NT2/D1 (cell line): ENCODE results near the gene SMG6.

Source experiments
- DNase-seq: peaks from one replicate; pipeline ENCODE4 v3.0.0-alpha.2; 2011; ENCODE audit warnings: low read depth, low spot score
- H3K27me3 ChIP-seq: 2 replicates; pipeline ENCODE4 v1.6.0; 2011; ENCODE audit warnings: mild to moderate bottlenecking; ENCODE audit not compliant: insufficient read length, insufficient read depth
- H3K36me3 ChIP-seq: 2 replicates; pipeline ENCODE4 v1.6.1; 2011; ENCODE audit warnings: mild to moderate bottlenecking, low read length, mixed read lengths; ENCODE audit not compliant: insufficient read depth, insufficient read length
- H3K4me1 ChIP-seq: 2 replicates; pipeline ENCODE4 v1.5.1; 2011; ENCODE audit not compliant: insufficient read depth, insufficient read length
- H3K4me3 ChIP-seq: 2 replicates; pipeline ENCODE4 v1.5.1; 2011; ENCODE audit warnings: low read depth; ENCODE audit not compliant: insufficient read length
- H3K9ac ChIP-seq: 2 replicates; pipeline ENCODE4 v1.6.0; 2011; ENCODE audit warnings: low read depth; ENCODE audit not compliant: insufficient read length
- H3K9me3 ChIP-seq: 2 replicates; pipeline ENCODE4 v1.5.1; 2011; ENCODE audit warnings: mild to moderate bottlenecking, low read length; ENCODE audit not compliant: insufficient read depth
- SUZ12 ChIP-seq: IDR thresholded peaks from 2 replicates; pipeline ENCODE4 v1.6.1; 2011; ENCODE audit not compliant: insufficient read length, insufficient read depth; ENCODE audit errors: extremely low read depth
- YY1 ChIP-seq: IDR thresholded peaks from 2 replicates; pipeline ENCODE4 v1.6.1; 2011; ENCODE audit not compliant: insufficient read length, insufficient read depth
- ZNF274 ChIP-seq: IDR thresholded peaks from 2 replicates; pipeline ENCODE4 v1.6.1; 2011; ENCODE audit warnings: mild to moderate bottlenecking, low read depth, low read length

The SMG6 gene

DNA sequence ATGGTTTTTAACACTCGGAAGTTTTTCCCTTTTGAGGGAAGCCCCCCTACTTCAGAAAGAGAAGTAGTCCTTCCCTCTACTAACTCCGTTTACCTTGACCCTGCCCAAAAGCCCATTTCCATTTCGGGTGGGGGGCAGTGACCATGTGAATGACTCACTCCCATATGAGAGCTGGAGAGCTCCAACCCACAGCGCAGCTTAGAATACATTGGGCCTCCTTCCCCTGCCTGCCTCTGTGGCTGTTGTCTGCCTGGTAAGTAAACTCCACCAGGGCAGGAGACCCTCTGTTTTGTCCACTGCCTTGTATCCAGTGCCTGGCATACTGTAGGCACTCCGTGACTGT, 34.7 kb upstream of the SMG6 start:
- Histone ChIP-seq H3K9me3 (no peaks in the 10 kb centered on the region), H3K27me3 (no peaks in the 10 kb centered on the region), H3K4me3 (peak overlapping the region; percentile 98), H3K9ac (peak overlapping the region; percentile 99), H3K4me1 (peaks cover 4% of the 10 kb centered on the region), H3K36me3 (peaks cover 36% of the 10 kb centered on the region)
- TF ChIP-seq SUZ12 (no peak), ZNF274 (no peak), YY1 (no peak)
- DNase-seq = no peak

DNA sequence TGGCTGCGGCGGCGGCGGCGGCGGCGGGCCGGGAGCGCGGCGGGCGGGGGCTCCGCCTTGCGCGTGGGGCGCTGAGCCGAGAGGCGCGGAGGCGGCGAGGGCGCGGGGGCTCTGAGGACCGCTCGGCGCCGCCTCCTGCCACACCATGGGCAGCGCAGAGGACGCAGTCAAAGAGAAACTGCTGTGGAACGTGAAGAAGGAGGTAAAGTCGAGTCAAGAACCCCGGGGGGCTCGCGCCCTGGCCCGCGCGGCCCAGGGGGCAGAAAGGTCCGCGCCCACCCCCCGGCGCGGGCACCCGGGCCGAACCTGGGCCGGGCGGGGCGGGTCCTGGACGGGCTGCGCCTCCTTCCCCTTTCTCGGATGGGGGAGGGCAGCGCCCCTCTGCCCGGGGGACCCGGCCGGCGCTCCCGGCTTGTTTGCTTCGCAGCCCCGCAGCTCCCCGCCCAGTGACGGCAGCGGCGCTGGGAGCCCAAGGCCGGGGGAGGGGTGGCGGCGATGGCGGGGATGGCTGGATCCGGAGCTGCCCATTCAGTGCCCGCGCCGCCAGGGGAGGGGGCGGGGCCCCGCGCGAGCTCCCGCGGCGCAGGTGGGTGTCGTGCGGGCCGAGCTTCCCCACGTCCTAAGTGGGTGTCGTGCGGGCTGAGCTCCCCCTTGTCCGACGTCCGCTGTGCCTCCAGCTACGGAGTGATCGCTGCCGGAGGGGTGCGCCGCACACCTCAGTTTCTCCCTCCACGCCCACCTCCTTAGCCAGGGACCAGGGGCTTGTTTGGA, 34.1 kb upstream of the SMG6 start:
- TF ChIP-seq ZNF274 = no peak
- TF ChIP-seq YY1 = no peak
- no peak for TF ChIP-seq SUZ12
- H3K36me3 ChIP-seq = peaks cover 39% of the 10 kb centered on the region
- peaks cover 4% of the 10 kb centered on the region for H3K4me1 ChIP-seq
- H3K27me3 ChIP-seq = no peaks in the 10 kb centered on the region
- H3K4me3 ChIP-seq = peak overlapping the region; percentile 98
- DNase-seq = no peak
- H3K9me3 ChIP-seq = no peaks in the 10 kb centered on the region
- peak overlapping the region; percentile 99 for H3K9ac ChIP-seq

DNA sequence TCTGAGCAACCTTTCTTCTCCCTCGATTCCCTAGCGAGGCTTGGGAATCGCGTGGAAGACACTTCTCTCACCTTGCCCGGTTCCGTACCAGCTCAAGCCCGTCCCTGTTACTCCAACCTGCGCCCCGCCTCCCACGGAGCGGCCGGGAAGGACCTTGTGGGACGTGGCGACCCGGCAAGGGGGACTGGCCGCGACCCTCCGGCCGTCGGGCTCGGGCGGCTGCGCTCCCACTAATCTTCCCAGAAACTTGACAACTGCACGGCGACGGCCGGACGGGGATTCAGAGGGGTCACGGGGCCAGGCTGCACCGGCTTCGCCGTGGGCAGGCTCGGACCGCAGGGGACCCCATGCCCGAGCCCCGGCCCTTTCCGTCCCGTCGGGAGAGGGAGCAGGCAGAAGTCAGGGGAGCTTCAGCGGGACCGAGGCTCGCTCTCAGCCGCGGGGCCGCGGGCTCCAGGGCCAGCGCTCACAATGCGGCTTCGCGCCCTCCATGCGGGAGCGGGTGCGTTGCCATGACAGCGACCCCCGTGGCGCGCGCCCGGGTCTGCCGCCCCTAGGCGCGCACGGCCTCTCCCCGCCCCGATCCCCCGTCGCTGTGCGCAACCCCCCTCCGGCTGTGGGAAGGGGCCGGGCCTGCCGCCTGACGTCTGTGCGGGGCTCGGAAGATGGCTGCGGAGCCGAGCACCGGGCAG, 33.4 kb upstream of the SMG6 start, which contains the start of gene SGSM2:
Gene SGSM2 (plus strand): TSS at position 650 of the 692 bp plus-strand sequence. CDS start 188 bp downstream, outside the sequence.
- H3K4me1 ChIP-seq = peaks cover 4% of the 10 kb centered on the region
- H3K36me3 ChIP-seq = peaks cover 44% of the 10 kb centered on the region
- H3K9me3 ChIP-seq = no peaks in the 10 kb centered on the region
- TF ChIP-seq SUZ12 (no peak), YY1 (no peak), ZNF274 (no peak)
- H3K9ac ChIP-seq = peak within 1 kb of the TSS; percentile 99
- no peaks in the 10 kb centered on the region for H3K27me3 ChIP-seq
- no peak for DNase-seq
- H3K4me3 ChIP-seq = peak within 1 kb of the TSS; percentile 98

DNA sequence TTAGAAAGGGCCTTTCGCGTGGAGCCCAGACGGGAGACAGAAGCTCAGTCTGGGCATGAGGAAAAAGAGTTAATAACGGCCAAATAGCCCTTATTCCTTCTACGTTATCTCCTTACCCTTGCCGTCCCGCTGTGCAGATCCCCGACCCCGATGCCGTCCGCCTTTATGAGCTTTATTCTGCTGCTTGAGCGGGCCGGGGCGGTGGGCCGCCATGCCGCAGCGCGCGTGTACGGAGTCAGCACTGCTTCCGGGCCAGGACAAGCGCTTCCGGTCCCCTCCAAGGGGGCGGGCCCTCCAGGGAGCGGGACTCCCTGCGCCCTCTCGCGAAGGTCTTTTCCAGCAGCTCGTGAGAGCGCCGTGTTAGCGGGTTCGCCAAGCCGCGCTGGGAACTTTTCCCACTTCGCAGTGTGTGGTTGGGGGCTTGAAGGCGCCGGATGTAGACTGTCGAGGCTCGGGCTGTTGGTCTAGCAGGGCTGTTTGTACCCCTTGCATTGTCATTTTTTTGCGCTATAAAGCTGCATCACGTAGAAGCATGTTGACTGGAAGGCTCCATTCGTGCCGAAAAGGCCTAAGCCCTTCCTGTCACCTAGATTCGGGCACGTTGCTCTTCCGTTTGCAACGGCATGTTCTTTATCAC, 32.7 kb upstream of the SMG6 start, which contains the start of gene TSR1:
Gene TSR1 (minus strand): TSS at position 243 of the 637 bp plus-strand sequence. CDS start 30 bp downstream, at position 213.
- no peaks in the 10 kb centered on the region for H3K9me3 ChIP-seq
- TF ChIP-seq SUZ12 = no peak
- no peak for TF ChIP-seq ZNF274
- peak; percentile 79 for TF ChIP-seq YY1
- no peaks in the 10 kb centered on the region for H3K27me3 ChIP-seq
- H3K4me3 ChIP-seq = peak within 1 kb of the TSS; percentile 98
- H3K9ac ChIP-seq = peak within 1 kb of the TSS; percentile 99
- peaks cover 46% of the 10 kb centered on the region for H3K36me3 ChIP-seq
- peak; percentile 68 for DNase-seq
- H3K4me1 ChIP-seq = peaks cover 4% of the 10 kb centered on the region

DNA sequence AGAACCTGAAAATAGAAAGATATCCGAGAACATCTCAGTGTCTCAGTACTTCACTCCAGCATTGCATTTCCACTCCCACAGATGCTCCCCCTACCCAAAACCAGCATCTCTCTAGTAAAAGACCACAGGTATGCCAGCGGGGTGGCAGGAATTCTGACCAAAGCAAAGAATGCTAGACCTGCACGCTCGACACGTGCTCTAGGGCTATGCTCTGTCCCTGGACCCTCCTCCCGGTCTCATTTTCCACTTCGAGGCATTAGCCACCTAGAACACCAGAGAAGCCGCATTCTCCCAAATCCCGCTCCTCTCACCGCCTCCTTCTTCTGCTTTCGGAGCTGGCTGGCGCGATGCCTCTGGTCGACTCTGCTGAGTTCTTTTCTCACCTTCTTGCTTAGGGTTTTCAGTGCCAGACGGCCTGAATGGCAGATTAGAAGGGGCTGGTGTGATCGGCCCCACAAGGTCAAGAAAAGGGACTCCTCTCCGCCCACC, 32.2 kb upstream of the SMG6 start:
- peak overlapping the region; percentile 98 for H3K4me3 ChIP-seq
- no peaks in the 10 kb centered on the region for H3K9me3 ChIP-seq
- no peak for DNase-seq
- TF ChIP-seq ZNF274 = no peak
- no peak for TF ChIP-seq YY1
- TF ChIP-seq SUZ12 = no peak
- peak overlapping the region; percentile 99 for H3K9ac ChIP-seq
- H3K27me3 ChIP-seq = no peaks in the 10 kb centered on the region
- H3K36me3 ChIP-seq = peaks cover 48% of the 10 kb centered on the region
- H3K4me1 ChIP-seq = peaks cover 4% of the 10 kb centered on the region

DNA sequence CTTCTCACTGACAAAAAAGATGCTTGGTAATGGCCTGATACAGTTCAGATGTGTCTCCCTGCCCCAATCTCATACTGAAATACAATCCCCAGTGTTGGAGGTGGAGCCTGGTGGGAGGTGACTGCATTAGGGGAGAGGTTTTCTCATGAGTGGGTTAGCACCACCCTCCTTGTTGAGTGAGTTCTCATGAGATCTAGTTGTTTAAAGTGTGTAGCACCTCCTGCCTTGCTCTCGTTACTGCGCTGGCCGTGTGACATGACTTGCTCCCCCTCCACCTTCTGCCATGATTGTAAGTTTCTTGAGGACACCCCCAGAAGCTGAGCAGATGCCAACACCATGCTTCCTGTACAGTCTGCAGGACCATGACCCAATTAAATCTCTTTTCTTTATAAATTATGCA, 27.7 kb upstream of the SMG6 start:
- Histone ChIP-seq H3K36me3 (peaks cover 82% of the 10 kb centered on the region), H3K9me3 (no peaks in the 10 kb centered on the region), H3K4me3 (no peak overlapping the region), H3K9ac (no peak overlapping the region), H3K27me3 (no peaks in the 10 kb centered on the region), H3K4me1 (peaks cover 4% of the 10 kb centered on the region)
- DNase-seq = no peak
- TF ChIP-seq YY1 (no peak), SUZ12 (no peak), ZNF274 (no peak)
